ENCODE results near the gene PDZD8.
A peak's percentile ranks its signal among the peaks of the same experiment; 100 is the strongest.

Gene PDZD8

GRCh38 chr10:117334926-117335325 is 40.3 kb downstream of the PDZD8 start:
- ChIA-PET CTCF (interaction anchor here (1.0 kb wide), 1 partner anchor 118 kb away, joined by 3 read pairs; no protein-coding TSS in a partner anchor), POLR2A (no interaction called here)
- no peak for TF ChIP-seq CTCF (IDR thresholded peaks at IDR 0.05; ENCODE audit: control extremely low read depth, extremely low read depth, low read depth, missing control alignments)
- no peak for DNase-seq (ENCODE audit: extremely low spot score)

- ChIA-PET CTCF (interaction anchor here (1.0 to 1.1 kb wide), 2 partner anchors 8 to 118 kb away, joined by 3 to 4 read pairs; no protein-coding TSS in a partner anchor), POLR2A (no interaction called here)
- TF ChIP-seq CTCF (IDR thresholded peaks at IDR 0.05; ENCODE audit: control extremely low read depth, extremely low read depth, low read depth, missing control alignments): no peak
- DNase-seq (ENCODE audit: extremely low spot score): no peak
These were observed 41.2 kb downstream of the PDZD8 start for GRCh38 chr10:117334066-117334465.

GRCh38 chr10:117327262-117327661 is 48.0 kb downstream of the PDZD8 start:
- CTCF ChIA-PET: interaction anchor here (1.3 to 2.2 kb wide), 4 partner anchors 10 to 101 kb away, joined by 3 to 9 read pairs (median 4); no protein-coding TSS in a partner anchor
- POLR2A ChIA-PET: no interaction called here
- TF ChIP-seq CTCF (IDR thresholded peaks at IDR 0.05; ENCODE audit: control extremely low read depth, extremely low read depth, low read depth, missing control alignments): no peak
- DNase-seq (ENCODE audit: extremely low spot score): no peak

- no peak for DNase-seq (ENCODE audit: extremely low spot score)
- TF ChIP-seq CTCF (IDR thresholded peaks at IDR 0.05; ENCODE audit: control extremely low read depth, extremely low read depth, low read depth, missing control alignments): no peak
- POLR2A ChIA-PET: no interaction called here
- CTCF ChIA-PET: interaction anchor here (0.9 to 2.8 kb wide), 4 partner anchors 25 to 108 kb away, joined by 3 to 20 read pairs (median 3); no protein-coding TSS in a partner anchor
These were observed 50.9 kb downstream of the PDZD8 start for GRCh38 chr10:117324367-117324766.

- TF ChIP-seq CTCF (IDR thresholded peaks at IDR 0.05; ENCODE audit: control extremely low read depth, extremely low read depth, low read depth, missing control alignments): no peak
- ChIA-PET POLR2A (no interaction called here), CTCF (interaction anchor here (0.9 to 2.8 kb wide), 3 partner anchors 19 to 106 kb away, joined by 3 to 20 read pairs (median 3); no protein-coding TSS in a partner anchor)
- no peak for DNase-seq (ENCODE audit: extremely low spot score)
These were observed 53.0 kb downstream of the PDZD8 start for GRCh38 chr10:117322260-117322659.

- ChIA-PET CTCF (interaction anchor here (0.8 to 9.1 kb wide), 15 partner anchors 9 to 118 kb away, joined by 3 to 143 read pairs (median 4); no protein-coding TSS in a partner anchor), POLR2A (no interaction called here)
- peak; percentile 73 for TF ChIP-seq CTCF (IDR thresholded peaks at IDR 0.05; ENCODE audit: control extremely low read depth, extremely low read depth, low read depth, missing control alignments)
- DNase-seq (ENCODE audit: extremely low spot score): peak; percentile 14
These were observed 55.1 kb downstream of the PDZD8 start for GRCh38 chr10:117320050-117320665.
